ENCODE results near the gene TOM1L2.

Gene TOM1L2

GRCh38 chr17:17906418-17907215, 65.6 kb downstream of the TOM1L2 start:
- no peak overlapping the region for H3K27ac ChIP-seq
- TF ChIP-seq, protein P1, sequence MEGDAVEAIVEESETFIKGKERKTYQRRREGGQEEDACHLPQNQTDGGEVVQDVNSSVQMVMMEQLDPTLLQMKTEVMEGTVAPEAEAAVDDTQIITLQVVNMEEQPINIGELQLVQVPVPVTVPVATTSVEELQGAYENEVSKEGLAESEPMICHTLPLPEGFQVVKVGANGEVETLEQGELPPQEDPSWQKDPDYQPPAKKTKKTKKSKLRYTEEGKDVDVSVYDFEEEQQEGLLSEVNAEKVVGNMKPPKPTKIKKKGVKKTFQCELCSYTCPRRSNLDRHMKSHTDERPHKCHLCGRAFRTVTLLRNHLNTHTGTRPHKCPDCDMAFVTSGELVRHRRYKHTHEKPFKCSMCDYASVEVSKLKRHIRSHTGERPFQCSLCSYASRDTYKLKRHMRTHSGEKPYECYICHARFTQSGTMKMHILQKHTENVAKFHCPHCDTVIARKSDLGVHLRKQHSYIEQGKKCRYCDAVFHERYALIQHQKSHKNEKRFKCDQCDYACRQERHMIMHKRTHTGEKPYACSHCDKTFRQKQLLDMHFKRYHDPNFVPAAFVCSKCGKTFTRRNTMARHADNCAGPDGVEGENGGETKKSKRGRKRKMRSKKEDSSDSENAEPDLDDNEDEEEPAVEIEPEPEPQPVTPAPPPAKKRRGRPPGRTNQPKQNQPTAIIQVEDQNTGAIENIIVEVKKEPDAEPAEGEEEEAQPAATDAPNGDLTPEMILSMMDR (IDR thresholded peaks at IDR 0.05): no peak
- no peak for TF ChIP-seq ZFX (IDR thresholded peaks at IDR 0.05; ENCODE audit: borderline replicate concordance)

- H3K27ac ChIP-seq: no peak overlapping the region
- no peak for TF ChIP-seq ZFX (IDR thresholded peaks at IDR 0.05; ENCODE audit: borderline replicate concordance)
- TF ChIP-seq, protein P1 (IDR thresholded peaks at IDR 0.05): no peak
These were observed 67.2 kb downstream of the TOM1L2 start for GRCh38 chr17:17905036-17905320.

DNA sequence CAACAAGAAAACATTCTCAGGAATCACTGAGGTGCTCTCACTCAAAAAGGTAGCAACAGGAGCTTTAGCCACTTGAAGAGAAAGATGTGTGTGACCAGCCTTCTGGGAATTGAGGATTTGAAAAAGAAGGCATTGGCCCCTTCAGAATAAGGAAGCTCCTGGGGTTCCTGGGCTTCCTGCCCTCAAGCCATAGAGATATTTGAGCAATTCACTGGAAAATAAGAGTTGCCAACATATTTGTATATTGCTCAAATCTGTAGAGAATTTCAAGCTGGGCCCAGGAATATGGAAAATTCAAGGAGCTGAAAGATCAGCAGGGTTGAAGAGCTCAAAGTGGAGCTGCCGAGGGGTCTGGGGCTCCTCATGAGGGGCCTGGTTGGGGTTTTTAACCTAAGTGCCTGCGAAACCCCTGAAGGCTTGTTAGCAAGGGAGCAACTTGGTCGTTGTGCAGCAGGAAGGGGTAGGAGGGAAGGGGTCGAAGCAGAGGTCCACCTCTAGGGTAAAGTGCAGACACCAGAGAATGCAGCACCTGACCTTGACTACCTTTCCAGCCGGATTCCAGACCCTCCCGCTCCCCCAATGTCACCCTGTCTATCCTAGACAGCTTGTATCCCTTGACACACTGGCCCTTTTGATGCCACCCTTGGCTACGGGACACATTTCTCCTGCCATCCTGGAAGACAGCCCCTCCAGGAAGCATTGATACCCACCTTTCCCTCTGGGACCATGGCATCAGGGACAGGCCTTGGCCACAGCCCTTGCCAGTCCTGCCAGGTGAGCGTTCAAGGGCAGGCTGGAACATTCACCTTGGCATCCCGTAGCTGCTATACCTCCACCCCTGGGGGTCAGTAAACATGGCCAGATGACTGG, 67.8 kb downstream of the TOM1L2 start:
- no peak overlapping the region for H3K27ac ChIP-seq
- no peak for TF ChIP-seq ZFX (IDR thresholded peaks at IDR 0.05; ENCODE audit: borderline replicate concordance)
- TF ChIP-seq, protein P1 (IDR thresholded peaks at IDR 0.05): no peak

DNA sequence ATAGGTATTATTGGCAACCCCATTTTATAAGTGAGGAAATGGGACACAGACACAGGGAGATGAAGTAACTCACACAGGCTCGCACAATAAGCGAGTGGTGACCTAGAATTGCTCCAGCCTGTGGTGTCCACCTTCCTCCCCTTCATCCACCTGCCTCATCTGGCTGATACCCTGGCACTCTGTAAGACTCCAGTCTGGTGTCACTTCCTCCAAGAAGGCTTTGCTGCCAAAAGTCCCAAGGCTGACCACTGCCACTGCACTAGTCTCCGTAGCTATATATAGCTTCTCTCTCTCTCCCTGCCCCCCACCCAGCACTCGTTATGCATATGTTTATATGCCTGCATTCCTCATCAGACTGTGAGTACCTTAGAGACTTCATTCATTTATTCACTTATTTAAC, 69.3 kb downstream of the TOM1L2 start:
- TF ChIP-seq, protein P1 (IDR thresholded peaks at IDR 0.05): no peak
- TF ChIP-seq ZFX (IDR thresholded peaks at IDR 0.05; ENCODE audit: borderline replicate concordance): no peak
- no peak overlapping the region for H3K27ac ChIP-seq

DNA sequence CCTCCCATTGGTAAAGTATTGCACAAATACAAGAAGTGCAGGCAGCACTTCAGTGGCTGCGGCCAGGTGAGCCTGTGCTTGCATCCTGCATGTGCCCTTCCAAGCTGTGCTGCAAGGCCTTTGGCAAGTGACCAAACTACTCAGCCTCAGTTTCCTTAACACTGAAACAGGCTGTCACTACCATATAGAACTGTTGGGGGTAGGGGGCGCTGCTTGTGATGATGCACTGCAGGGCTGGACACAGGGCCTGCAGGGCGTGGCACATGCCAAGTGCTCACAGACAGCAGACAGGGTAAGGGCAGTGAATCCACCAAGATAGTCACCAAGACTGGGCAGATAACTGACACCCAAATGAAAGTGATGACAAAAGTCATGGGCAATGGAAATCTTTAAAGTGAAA, 69.8 kb downstream of the TOM1L2 start:
- no peak overlapping the region for H3K27ac ChIP-seq
- TF ChIP-seq ZFX (IDR thresholded peaks at IDR 0.05; ENCODE audit: borderline replicate concordance): no peak
- TF ChIP-seq, protein P1 (IDR thresholded peaks at IDR 0.05): no peak

DNA sequence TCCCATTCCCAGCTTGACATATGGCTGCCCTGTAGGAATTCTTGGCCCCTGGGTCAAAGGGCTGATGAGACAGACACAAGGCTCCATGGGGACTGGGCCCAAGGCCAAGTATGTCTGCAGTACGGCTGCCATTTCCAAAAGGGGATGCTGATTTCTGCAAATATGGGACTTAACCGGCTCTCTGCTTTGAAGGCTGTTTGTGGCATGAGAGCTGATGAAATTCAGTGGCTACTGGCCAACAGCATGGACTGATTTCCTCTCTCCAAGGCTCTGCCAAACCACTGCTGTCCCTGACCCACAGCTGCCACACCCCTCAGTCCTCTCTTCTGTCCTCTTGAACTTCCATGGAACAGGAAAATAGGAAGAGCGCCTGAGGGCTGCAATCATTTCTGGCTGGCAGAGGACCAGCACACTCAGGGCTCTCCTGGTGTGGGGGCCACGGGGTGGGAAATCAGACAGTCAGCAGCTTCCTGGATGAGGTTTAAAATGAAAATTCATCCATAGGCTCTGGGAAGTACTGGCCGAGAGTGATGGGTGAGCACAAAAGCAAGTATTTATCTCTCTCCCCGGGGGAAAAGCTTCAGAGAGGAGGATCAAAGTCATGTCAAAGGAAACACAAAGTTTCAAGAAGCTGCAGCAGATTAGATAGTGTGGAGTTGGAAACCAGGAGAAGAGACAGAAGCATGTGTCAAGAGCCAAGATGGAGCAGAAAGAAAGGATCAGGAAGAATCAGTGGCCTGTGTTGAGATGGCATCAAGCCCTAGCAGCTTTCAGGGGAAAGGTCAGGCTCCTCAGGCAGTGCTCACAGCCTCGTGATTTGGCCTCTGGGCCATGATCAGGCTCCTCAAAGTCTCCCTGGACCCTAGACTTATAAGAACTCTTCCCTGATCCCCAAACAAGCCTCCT, 71.3 kb downstream of the TOM1L2 start:
- H3K27ac ChIP-seq: no peak overlapping the region
- no peak for TF ChIP-seq ZFX (IDR thresholded peaks at IDR 0.05; ENCODE audit: borderline replicate concordance)
- TF ChIP-seq, protein P1 (IDR thresholded peaks at IDR 0.05): no peak

Data from 22Rv1 (cell line).